ENCODE measurements around the gene DLEC1. TPM values are rescaled to one million over a fixed set of nuclear protein-coding genes. Genes with fewer than 3 reads are reported as not detected.

Gene DLEC1
- total RNA-seq, 2 experiments from 2014 or later, result 0.70 to 1.1 TPM

GRCh38 chr3:38095669-38096483 is 56.9 kb downstream of the DLEC1 start:
- Mint-ChIP-seq H3K27me3 (no peaks in the 10 kb centered on the region), H3K4me3 (no peak overlapping the region), H3K4me1 (ENCODE audit: low read depth) (no peaks in the 10 kb centered on the region), H3K9me3 (no peaks in the 10 kb centered on the region), H3K36me3 (no peaks in the 10 kb centered on the region), H3K27ac (no peak overlapping the region)
- CTCF ChIA-PET, result no interaction called here
- no peak for DNase-seq
- POLR2A ChIA-PET, result no interaction called here
- intact Hi-C loops (cut with micrococcal nuclease), result no loop called here

GRCh38 chr3:38097446-38098375 is 58.7 kb downstream of the DLEC1 start:
- CTCF ChIA-PET, result no interaction called here
- Mint-ChIP-seq H3K4me3 (no peak overlapping the region), H3K9me3 (no peaks in the 10 kb centered on the region), H3K27ac (no peak overlapping the region), H3K27me3 (no peaks in the 10 kb centered on the region), H3K36me3 (no peaks in the 10 kb centered on the region), H3K4me1 (ENCODE audit: low read depth) (no peaks in the 10 kb centered on the region)
- intact Hi-C loops (cut with micrococcal nuclease), result no loop called here
- POLR2A ChIA-PET, result no interaction called here
- no peak for DNase-seq

- no peak overlapping the region for H3K4me3 Mint-ChIP-seq
- intact Hi-C loops (cut with micrococcal nuclease), result no loop called here
- no peaks in the 10 kb centered on the region for H3K36me3 Mint-ChIP-seq
Observed at GRCh38 chr3:38098376-38098723, 59.3 kb downstream of the DLEC1 start.

DNA sequence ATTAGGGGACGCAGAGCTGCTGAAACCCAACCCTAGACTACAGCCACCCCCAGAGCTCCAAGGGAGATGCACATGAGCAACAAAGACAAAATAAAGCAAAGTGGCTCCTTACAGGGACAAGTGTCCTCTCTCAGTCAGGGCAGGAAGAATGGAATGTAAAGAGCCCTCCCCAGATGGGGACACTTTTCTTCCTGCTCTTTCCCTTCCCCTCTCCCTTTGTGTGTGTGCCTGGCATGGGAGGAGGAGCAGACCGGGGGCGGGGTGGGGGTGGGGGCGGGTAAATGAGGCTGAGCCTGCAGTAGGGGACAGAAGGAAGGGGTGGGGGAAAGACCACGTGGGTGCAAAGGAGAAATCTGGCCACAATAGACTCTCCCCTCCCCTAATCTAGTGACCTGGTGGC is 60.5 kb downstream of the DLEC1 start:
- H3K4me3 Mint-ChIP-seq, result no peak overlapping the region
- intact Hi-C loops (cut with micrococcal nuclease), result no loop called here

More at GRCh38 chr3:38098376-38098723, 59.3 kb downstream of the DLEC1 start:
- POLR2A ChIA-PET, result no interaction called here
- Mint-ChIP-seq H3K27ac (no peak overlapping the region), H3K9me3 (no peaks in the 10 kb centered on the region), H3K27me3 (no peaks in the 10 kb centered on the region), H3K4me1 (ENCODE audit: low read depth) (no peaks in the 10 kb centered on the region)
- CTCF ChIA-PET, result no interaction called here
- no peak for DNase-seq

DNA sequence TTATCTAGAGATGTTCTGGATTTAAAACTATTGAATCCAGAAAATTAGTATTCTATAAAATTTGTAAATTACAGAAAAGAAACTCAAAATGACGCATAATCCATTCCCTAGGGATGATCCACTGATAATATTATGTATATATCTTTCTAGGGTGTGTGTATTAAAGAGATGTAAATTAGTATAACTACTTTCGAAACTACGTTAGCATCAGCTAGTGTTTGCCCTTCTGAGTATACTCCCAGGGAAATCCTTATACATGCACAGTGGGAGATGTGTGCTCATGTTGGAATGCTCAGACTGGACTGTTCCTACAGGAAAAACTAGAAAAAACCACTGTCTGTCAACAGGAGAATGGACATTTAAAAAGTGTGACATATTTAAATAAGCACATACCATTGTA is 61.5 kb downstream of the DLEC1 start:
- no peak overlapping the region for H3K4me3 Mint-ChIP-seq
- no peaks in the 10 kb centered on the region for H3K4me1 Mint-ChIP-seq (ENCODE audit: low read depth)
- H3K27ac Mint-ChIP-seq, result no peak overlapping the region
- H3K36me3 Mint-ChIP-seq, result peaks cover 6% of the 10 kb centered on the region
- ChIA-PET POLR2A (no interaction called here), CTCF (interaction anchor here (0.9 kb wide), 1 partner anchor 127 kb away, joined by 3 read pairs; no protein-coding TSS in a partner anchor)
- peaks cover 8% of the 10 kb centered on the region for H3K9me3 Mint-ChIP-seq
- H3K27me3 Mint-ChIP-seq, result no peaks in the 10 kb centered on the region
- intact Hi-C loops (cut with micrococcal nuclease), result no loop called here
- no peak for DNase-seq

More for the DNA sequence above, 60.5 kb downstream of the DLEC1 start:
- POLR2A ChIA-PET, result no interaction called here
- Mint-ChIP-seq H3K9me3 (peaks cover under 1% of the 10 kb centered on the region), H3K27ac (no peak overlapping the region), H3K4me1 (ENCODE audit: low read depth) (no peaks in the 10 kb centered on the region), H3K36me3 (peaks cover under 1% of the 10 kb centered on the region), H3K27me3 (no peaks in the 10 kb centered on the region)
- DNase-seq, result no peak
- CTCF ChIA-PET, result interaction anchor here (0.9 kb wide), 1 partner anchor 126 kb away, joined by 3 read pairs; no protein-coding TSS in a partner anchor

DNA sequence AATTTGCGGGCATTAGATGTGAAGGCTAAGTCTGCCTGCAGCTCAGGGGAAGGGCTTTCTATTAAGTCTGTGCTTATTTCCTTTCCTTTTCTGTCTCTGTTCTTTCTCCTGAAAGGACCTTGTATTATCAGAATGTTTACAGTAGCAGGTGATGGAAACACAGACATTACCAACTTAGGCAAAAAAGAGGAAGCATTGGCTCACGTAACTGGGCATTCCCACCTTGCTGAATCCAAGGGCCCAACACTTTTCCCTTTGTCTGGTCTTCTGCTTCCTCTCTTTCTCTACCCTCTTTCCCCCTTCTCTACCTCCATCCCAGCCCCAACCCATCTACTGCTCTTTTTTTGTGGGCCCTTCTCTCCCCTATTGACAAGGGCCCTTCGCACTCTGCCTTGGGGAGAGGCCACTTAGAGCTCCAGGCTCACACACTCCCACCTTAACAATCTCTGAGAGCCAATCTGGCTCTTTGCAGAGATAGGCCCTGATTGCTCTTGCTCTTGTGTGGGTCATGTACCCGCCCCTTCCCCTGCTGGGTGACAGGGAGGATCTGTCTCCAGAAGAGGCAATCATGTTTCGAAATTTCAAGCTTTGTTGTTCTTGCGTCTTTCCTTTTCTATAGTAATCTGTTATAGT is 62.9 kb downstream of the DLEC1 start:
- peaks cover 9% of the 10 kb centered on the region for H3K36me3 Mint-ChIP-seq
- intact Hi-C loops (cut with micrococcal nuclease), result no loop called here
- H3K4me1 Mint-ChIP-seq (ENCODE audit: low read depth), result no peaks in the 10 kb centered on the region
- no peak overlapping the region for H3K4me3 Mint-ChIP-seq
- no peak for DNase-seq
- no peak overlapping the region for H3K27ac Mint-ChIP-seq
- ChIA-PET CTCF (no interaction called here), POLR2A (no interaction called here)
- H3K27me3 Mint-ChIP-seq, result no peaks in the 10 kb centered on the region
- peaks cover 11% of the 10 kb centered on the region for H3K9me3 Mint-ChIP-seq

- H3K4me1 Mint-ChIP-seq (ENCODE audit: low read depth), result no peaks in the 10 kb centered on the region
- no peaks in the 10 kb centered on the region for H3K27me3 Mint-ChIP-seq
- peaks cover 11% of the 10 kb centered on the region for H3K9me3 Mint-ChIP-seq
- DNase-seq, result no peak
- intact Hi-C loops (cut with micrococcal nuclease), result no loop called here
- H3K4me3 Mint-ChIP-seq, result no peak overlapping the region
- POLR2A ChIA-PET, result no interaction called here
- CTCF ChIA-PET, result no interaction called here
- peaks cover 9% of the 10 kb centered on the region for H3K36me3 Mint-ChIP-seq
- H3K27ac Mint-ChIP-seq, result no peak overlapping the region
Observed at GRCh38 chr3:38102444-38102814, 63.4 kb downstream of the DLEC1 start.

DNA sequence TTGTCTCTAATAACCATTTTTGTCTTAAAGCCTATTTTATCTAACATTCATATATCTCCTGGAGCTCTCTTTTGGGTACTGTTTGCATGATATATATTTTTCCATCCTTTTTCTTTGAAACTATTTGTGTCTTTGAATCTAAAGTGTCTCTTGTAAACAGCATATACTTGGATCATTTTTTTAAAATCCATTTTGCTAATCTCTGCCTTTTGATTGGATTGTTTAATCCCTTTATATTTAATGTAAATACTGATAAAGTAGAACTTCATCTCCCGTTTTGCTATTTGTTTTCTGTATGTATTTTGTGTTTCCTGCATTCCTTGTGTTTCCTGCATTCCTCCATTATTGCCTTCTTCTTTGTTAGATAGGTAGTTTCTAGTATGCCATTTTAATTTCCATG is 66.5 kb downstream of the DLEC1 start:
- no peaks in the 10 kb centered on the region for H3K4me1 Mint-ChIP-seq (ENCODE audit: low read depth)
- H3K4me3 Mint-ChIP-seq, result no peak overlapping the region
- H3K27me3 Mint-ChIP-seq, result no peaks in the 10 kb centered on the region
- peaks cover 11% of the 10 kb centered on the region for H3K9me3 Mint-ChIP-seq
- peaks cover 9% of the 10 kb centered on the region for H3K36me3 Mint-ChIP-seq
- POLR2A ChIA-PET, result no interaction called here
- CTCF ChIA-PET, result no interaction called here
- DNase-seq, result no peak
- intact Hi-C loops (cut with micrococcal nuclease), result no loop called here
- H3K27ac Mint-ChIP-seq, result no peak overlapping the region

DNA sequence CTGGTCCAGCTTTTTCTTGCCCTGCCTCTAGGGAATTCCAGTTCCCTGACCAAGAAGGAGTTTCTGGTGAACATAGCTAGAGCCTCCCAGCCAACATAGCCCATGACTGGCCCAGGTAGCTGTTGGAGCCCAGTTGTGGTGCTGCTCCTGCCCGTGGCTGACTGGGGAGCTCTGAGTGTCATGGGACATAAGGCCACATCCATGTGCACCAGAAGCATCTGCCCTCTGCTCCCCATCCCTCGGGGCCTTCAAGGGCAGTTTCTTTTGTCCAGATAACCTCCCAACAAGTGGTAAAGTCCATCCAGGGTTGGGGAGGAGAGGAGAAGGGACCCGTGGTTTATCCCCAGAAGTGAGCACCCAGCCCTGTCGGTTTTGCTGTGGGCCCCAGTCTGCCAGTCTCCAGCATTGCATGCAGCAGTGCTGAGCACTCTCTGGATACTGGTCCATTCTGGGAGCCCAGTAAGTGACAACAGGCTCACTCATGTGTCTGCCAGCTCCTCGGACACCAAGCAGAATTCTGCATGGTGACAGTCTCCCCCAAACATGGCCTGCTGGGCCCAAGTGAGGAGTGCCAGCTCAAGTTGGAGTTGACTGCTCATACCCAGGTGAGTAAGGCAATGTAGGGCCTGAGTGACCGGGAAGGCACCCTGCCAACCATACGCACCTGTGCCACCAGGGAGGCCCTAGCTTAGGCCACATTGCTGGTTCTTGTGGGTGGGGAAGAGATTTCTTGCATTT is 69.1 kb downstream of the DLEC1 start:
- CTCF ChIA-PET, result interaction anchor here (1.3 kb wide), 1 partner anchor 9 kb away, joined by 3 read pairs; no protein-coding TSS in a partner anchor
- DNase-seq, result no peak
- Mint-ChIP-seq H3K27ac (no peak overlapping the region), H3K36me3 (peaks cover 9% of the 10 kb centered on the region), H3K4me3 (no peak overlapping the region), H3K4me1 (ENCODE audit: low read depth) (no peaks in the 10 kb centered on the region), H3K27me3 (no peaks in the 10 kb centered on the region), H3K9me3 (peaks cover 11% of the 10 kb centered on the region)
- intact Hi-C loops (cut with micrococcal nuclease), result no loop called here
- POLR2A ChIA-PET, result no interaction called here

GRCh38 chr3:38108649-38109579 is 69.9 kb downstream of the DLEC1 start:
- intact Hi-C loops (cut with micrococcal nuclease), result no loop called here
- no peak overlapping the region for H3K27ac Mint-ChIP-seq
- no peaks in the 10 kb centered on the region for H3K4me1 Mint-ChIP-seq (ENCODE audit: low read depth)
- H3K4me3 Mint-ChIP-seq, result no peak overlapping the region
- peaks cover 11% of the 10 kb centered on the region for H3K9me3 Mint-ChIP-seq
- DNase-seq, result no peak
- ChIA-PET CTCF (interaction anchor here (1.0 to 1.3 kb wide), 2 partner anchors 8 to 9 kb away, joined by 3 read pairs; no protein-coding TSS in a partner anchor), POLR2A (no interaction called here)
- H3K27me3 Mint-ChIP-seq, result no peaks in the 10 kb centered on the region
- peaks cover 9% of the 10 kb centered on the region for H3K36me3 Mint-ChIP-seq

Data from activated CD4-positive, alpha-beta memory T cell treated with anti-CD3 and anti-CD28 coated beads for 36 hours (primary cell).